Inferior parietal cortex (tissue), 1 donor: Measurements from ENCODE around the gene TCHP.

Experiments
- DNase-seq: peaks from one replicate; pipeline ENCODE4 v3.0.0-alpha.2; 2016; ENCODE audit errors: extremely low spot score

Gene TCHP

GRCh38 chr12:109961612-109962011, 61.5 kb downstream of the TCHP start:
- DNase-seq, result no peak

GRCh38 chr12:109962398-109962797, 62.3 kb downstream of the TCHP start:
- DNase-seq, result no peak

- DNase-seq, result no peak
These were observed 63.3 kb downstream of the TCHP start for GRCh38 chr12:109963330-109963729.

- DNase-seq, result no peak
These were observed 63.8 kb downstream of the TCHP start for GRCh38 chr12:109963743-109964429.

GRCh38 chr12:109966546-109966945, 66.5 kb downstream of the TCHP start:
- no peak for DNase-seq

- DNase-seq, result no peak
These were observed 67.4 kb downstream of the TCHP start for GRCh38 chr12:109967383-109968031.
